GM06990 (cell line): ENCODE data around the gene ADAM12.

Experiments used
- DNase-seq: peaks from one replicate; pipeline ENCODE4 v3.0.0-alpha.2; 2011; ENCODE audit not compliant: insufficient read length; ENCODE audit errors: extremely low read depth
- H3K27me3 ChIP-seq: replicated peaks from 2 replicates; pipeline ENCODE4 v1.6.0; 2011; ENCODE audit warnings: low read length; ENCODE audit not compliant: control insufficient read depth, insufficient read depth
- H3K36me3 ChIP-seq: 2 replicates; pipeline ENCODE4 v1.5.1; 2011; ENCODE audit warnings: low read length; ENCODE audit not compliant: control insufficient read depth, insufficient read depth
- H3K4me3 ChIP-seq: replicated peaks from 2 replicates; pipeline ENCODE4 v1.5.1; 2011; ENCODE audit warnings: low read depth, mild to moderate bottlenecking, control low read depth, low read length
- TF ChIP-seq, protein P1 (sequence below): IDR thresholded peaks from 2 replicates; pipeline ENCODE4 v1.5.1; 2011; ENCODE audit warnings: low read length, control low read depth, mild to moderate bottlenecking, inconsistent platforms; ENCODE audit not compliant: insufficient read depth, poor library complexity, severe bottlenecking

ADAM12 gene

DNA sequence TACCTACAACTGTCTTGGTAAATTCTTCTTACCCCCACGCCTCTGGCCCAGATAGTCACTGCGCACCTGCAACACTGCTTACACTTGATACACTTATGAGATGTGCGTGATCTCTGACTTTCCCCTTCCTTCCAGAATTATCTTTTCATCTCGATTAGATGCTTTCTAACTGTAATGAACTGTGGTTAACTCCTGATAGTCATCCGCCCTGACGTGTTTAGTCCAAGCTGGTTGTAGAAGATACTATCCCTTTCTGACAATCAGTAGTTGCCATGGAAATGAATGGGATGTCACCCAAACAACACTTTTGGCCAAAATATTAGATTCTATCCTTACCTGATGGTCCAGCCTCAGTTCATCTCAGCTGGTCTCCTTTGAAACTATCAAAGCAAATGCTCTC is 241.5 kb downstream of the ADAM12 start:
- H3K27me3 ChIP-seq = no peaks in the 10 kb centered on the region
- TF ChIP-seq, protein P1, sequence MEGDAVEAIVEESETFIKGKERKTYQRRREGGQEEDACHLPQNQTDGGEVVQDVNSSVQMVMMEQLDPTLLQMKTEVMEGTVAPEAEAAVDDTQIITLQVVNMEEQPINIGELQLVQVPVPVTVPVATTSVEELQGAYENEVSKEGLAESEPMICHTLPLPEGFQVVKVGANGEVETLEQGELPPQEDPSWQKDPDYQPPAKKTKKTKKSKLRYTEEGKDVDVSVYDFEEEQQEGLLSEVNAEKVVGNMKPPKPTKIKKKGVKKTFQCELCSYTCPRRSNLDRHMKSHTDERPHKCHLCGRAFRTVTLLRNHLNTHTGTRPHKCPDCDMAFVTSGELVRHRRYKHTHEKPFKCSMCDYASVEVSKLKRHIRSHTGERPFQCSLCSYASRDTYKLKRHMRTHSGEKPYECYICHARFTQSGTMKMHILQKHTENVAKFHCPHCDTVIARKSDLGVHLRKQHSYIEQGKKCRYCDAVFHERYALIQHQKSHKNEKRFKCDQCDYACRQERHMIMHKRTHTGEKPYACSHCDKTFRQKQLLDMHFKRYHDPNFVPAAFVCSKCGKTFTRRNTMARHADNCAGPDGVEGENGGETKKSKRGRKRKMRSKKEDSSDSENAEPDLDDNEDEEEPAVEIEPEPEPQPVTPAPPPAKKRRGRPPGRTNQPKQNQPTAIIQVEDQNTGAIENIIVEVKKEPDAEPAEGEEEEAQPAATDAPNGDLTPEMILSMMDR = no peak
- no peaks in the 10 kb centered on the region for H3K36me3 ChIP-seq
- DNase-seq = no peak
- no peak overlapping the region for H3K4me3 ChIP-seq

DNA sequence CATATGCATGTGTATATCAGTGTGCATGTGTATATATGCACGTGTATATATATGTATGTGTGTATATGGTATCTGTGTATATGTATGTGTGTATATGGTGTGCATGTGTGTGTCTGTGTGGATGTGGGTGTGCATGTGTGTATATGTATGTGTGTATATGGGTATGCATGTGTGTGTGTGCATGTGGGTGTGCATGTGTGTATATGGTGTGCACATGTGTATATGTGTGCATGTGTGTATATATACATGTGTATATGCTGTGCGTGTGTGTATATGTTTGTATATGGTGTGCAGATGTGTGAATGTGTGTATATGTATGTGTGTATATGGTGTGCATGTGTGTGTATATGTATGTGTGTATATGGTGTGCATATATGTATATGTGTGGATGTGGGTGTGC is 245.2 kb downstream of the ADAM12 start:
- Histone ChIP-seq H3K4me3 (no peak overlapping the region), H3K27me3 (no peaks in the 10 kb centered on the region), H3K36me3 (no peaks in the 10 kb centered on the region)
- TF ChIP-seq, protein P1 = no peak
- no peak for DNase-seq

DNA sequence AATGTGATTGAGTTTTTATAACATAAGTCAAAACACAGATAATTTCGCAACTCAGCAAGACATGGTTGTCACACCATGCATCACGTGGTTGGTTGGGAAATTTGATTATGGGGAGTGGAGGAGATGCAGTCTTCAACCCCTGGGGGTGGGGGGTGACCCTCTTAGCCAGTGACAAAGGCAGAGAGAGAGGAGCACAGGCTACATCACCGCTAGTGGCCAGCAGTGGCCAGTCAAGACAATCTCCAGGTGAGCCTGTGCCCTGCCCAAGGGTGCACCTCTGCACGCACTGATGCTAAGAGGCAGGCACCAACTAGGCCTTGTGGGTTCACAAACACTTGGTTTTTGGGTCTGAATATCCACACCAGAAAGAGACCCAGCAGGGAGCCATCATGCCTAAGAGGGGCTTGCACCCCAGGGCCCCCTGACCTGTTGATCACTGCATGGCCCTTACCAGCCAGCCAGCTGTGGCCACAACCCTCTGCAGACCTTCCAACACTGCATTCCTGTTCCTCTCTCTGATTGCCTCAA is 247.5 kb downstream of the ADAM12 start:
- TF ChIP-seq, protein P1 = no peak
- Histone ChIP-seq H3K4me3 (no peak overlapping the region), H3K36me3 (no peaks in the 10 kb centered on the region), H3K27me3 (no peaks in the 10 kb centered on the region)
- DNase-seq = no peak

DNA sequence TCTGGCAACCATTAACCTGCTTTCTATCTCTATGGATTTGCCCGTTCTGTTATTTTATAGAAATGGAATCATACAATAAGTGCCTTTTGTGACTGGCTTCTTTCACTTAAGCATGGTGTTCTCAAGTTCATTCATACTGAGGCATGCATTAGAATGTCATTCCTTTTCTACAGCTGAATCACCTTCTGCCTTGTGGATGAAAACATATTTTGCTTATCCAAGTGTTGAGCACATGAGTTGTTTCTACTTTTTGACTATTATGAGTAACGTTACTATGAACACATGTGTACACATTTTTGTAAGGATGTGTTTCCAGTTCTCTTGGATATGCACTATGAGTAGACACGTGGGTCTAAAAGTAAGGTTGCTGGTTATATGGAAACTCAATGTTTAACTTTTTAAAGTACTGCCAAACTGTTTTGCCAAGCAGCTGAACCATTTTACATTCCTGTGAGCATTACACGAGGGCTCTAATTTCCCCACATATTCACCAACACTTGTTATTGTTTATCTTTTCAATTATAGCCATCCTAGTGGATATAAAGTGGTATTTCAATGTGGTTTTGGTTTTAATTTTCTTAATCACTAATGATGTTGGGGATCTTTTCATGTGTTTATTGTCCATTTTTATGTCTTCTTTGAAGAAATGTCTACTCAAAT is 250.6 kb downstream of the ADAM12 start:
- TF ChIP-seq, protein P1 = no peak
- H3K27me3 ChIP-seq = no peaks in the 10 kb centered on the region
- DNase-seq = no peak
- no peak overlapping the region for H3K4me3 ChIP-seq
- no peaks in the 10 kb centered on the region for H3K36me3 ChIP-seq

DNA sequence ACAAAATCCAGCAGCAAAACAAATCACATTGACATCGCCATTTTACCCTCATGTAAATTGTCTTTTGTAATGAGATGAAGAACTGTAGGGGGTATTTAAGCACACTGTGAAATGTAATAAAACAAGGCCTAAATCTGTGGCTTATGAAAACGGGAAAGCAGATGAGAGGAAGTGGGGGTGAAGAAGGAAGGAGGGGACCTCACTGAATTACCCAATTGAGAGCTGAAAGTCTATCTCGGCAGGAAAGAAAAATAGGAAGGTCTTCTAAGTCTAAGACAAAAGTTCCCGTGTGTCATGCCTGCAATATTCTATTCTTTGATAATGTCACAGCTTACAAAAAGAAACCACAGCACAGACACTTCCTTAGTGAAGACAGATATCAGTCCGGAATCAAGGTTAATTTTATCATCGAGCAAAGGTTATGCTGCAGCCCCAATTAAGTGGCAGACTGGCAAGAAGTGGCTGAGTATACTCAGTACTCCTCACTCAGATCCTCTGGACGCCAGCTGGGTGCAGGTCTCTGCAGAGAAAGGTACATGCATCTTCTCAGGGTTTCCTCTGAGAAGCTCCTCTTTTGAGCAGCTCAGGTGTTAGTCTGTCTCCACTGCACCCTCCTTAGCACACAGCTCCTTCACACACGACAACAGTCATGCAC is 252.2 kb downstream of the ADAM12 start:
- Histone ChIP-seq H3K36me3 (no peaks in the 10 kb centered on the region), H3K4me3 (no peak overlapping the region), H3K27me3 (no peaks in the 10 kb centered on the region)
- no peak for DNase-seq
- TF ChIP-seq, protein P1 = no peak
